ENCODE results near the gene NXN. TPM values are rescaled to one million over a fixed set of nuclear protein-coding genes. Genes with fewer than 3 reads are reported as not detected.
"Not testable (repeated sequence)": the region's sequence is repeated elsewhere in the genome, so short reads cannot be mapped to it uniquely, and the experiment has no call there.

Gene NXN
- total RNA-seq, 3 donors from 2014 or later = 5.3 to 98.1 (median 9.7) TPM

GRCh38 chr17:953767-954166, 25.8 kb downstream of the NXN start:
- peak in 1 of 3 donors; percentile 6 for DNase-seq
- no peaks in the 10 kb centered on the region for H3K9me3 ChIP-seq
- intact Hi-C loops (cut with DNase I, micrococcal nuclease) = no loop called here
- H3K4me1 ChIP-seq (ENCODE audit: low read depth) = no peaks in the 10 kb centered on the region
- ATAC-seq = no peak
- no peak overlapping the region for H3K4me3 ChIP-seq
- H3K36me3 ChIP-seq (ENCODE audit: low read depth) = no peaks in the 10 kb centered on the region
- no peak for TF ChIP-seq CTCF (IDR thresholded peaks at IDR 0.05)

GRCh38 chr17:952592-952991, 27.0 kb downstream of the NXN start:
- H3K4me1 ChIP-seq (ENCODE audit: low read depth); intact Hi-C loops (cut with DNase I, micrococcal nuclease); ATAC-seq; H3K9me3 ChIP-seq; H3K4me3 ChIP-seq; H3K36me3 ChIP-seq (ENCODE audit: low read depth): not testable (repeated sequence)
- DNase-seq = peak in 1 of 3 donors; percentile 0

GRCh38 chr17:951325-952132, 28.0 kb downstream of the NXN start:
- TF ChIP-seq CTCF (IDR thresholded peaks at IDR 0.05) = no peak
- H3K36me3 ChIP-seq (ENCODE audit: low read depth) = no peaks in the 10 kb centered on the region
- intact Hi-C loops (cut with DNase I, micrococcal nuclease) = no loop called here
- DNase-seq (peak in 1 of 3 donors; percentile 28), ATAC-seq (no peak)
- no peaks in the 10 kb centered on the region for H3K4me1 ChIP-seq (ENCODE audit: low read depth)
- no peak overlapping the region for H3K4me3 ChIP-seq
- H3K9me3 ChIP-seq = no peaks in the 10 kb centered on the region

GRCh38 chr17:949623-950303, 29.8 kb downstream of the NXN start:
- ATAC-seq = no peak
- no peak for TF ChIP-seq CTCF (IDR thresholded peaks at IDR 0.05)

GRCh38 chr17:948284-948852, 31.2 kb downstream of the NXN start:
- Histone ChIP-seq H3K9me3 (no peaks in the 10 kb centered on the region), H3K4me1 (ENCODE audit: low read depth) (no peaks in the 10 kb centered on the region), H3K36me3 (ENCODE audit: low read depth) (no peaks in the 10 kb centered on the region), H3K4me3 (no peak overlapping the region)
- TF ChIP-seq CTCF (IDR thresholded peaks at IDR 0.05) = no peak
- intact Hi-C loops (cut with DNase I, micrococcal nuclease) = no loop called here
- ATAC-seq (no peak), DNase-seq (no peak)

More at GRCh38 chr17:949623-950303, 29.8 kb downstream of the NXN start:
- Histone ChIP-seq H3K4me1 (ENCODE audit: low read depth) (no peaks in the 10 kb centered on the region), H3K36me3 (ENCODE audit: low read depth) (no peaks in the 10 kb centered on the region), H3K4me3 (no peak overlapping the region), H3K9me3 (no peaks in the 10 kb centered on the region)
- intact Hi-C loops (cut with DNase I, micrococcal nuclease) = no loop called here
- DNase-seq = no peak
